K562 (cell line): ENCODE data around the gene TOM1L1. TPM values are rescaled to one million over a fixed set of nuclear protein-coding genes. Genes with fewer than 3 reads are reported as not detected.

Experiments used
- BMI1 ChIP-seq: fragments of 150-350 bp; IDR thresholded peaks from 2 replicates; pipeline ENCODE4 v1.6.1; 2014; ENCODE audit warnings: low read length
- CBX5 ChIP-seq: IDR thresholded peaks from 2 replicates; pipeline ENCODE4 v1.6.1; 2014; ENCODE audit warnings: low read depth, borderline replicate concordance
- CREB3 ChIP-seq: fragments of 450-650 bp; conservative IDR thresholded peaks from 2 replicates; pipeline ENCODE4 v1.6.1; 2016; ENCODE audit warnings: missing genetic modification characterization, low read depth, mild to moderate bottlenecking, missing compliant biosample characterization, moderate library complexity
- E2F4 ChIP-seq: sonication (generic); formaldehyde crosslinking; IDR thresholded peaks from 2 replicates; pipeline ENCODE4 v1.8.0; 2022; ENCODE audit warnings: mild to moderate bottlenecking, low read depth, missing genetic modification reagents
- FOSL1 ChIP-seq: fragments of 200-800 bp; sonication (Bioruptor generic); conservative IDR thresholded peaks from 2 replicates; pipeline ENCODE4 v1.6.1; 2016; ENCODE audit warnings: missing genetic modification characterization, missing compliant biosample characterization
- JUN ChIP-seq, 2 experiments: sonication (generic) in 1 of 2; formaldehyde crosslinking in 1 of 2; IDR thresholded peaks; 2 replicates each; pipeline versions ENCODE4 v1.6.1 to v1.8.0; 2012 to 2022; ENCODE audit warnings: borderline replicate concordance in 2 of 2, mild to moderate bottlenecking in 2 of 2, improper control_type of control experiment in 1 of 2, low read depth in 1 of 2, low read length in 1 of 2, missing genetic modification reagents in 1 of 2
- MAZ ChIP-seq, 2 experiments: fragments of 450-650 bp in 1 of 2; sonication (generic) in 1 of 2; formaldehyde crosslinking; IDR thresholded peaks in 1 of 2; conservative IDR thresholded peaks in 1 of 2; 2 replicates each; pipeline versions ENCODE4 v1.4.0 to v1.5.0; 2020; ENCODE audit warnings: mild to moderate bottlenecking in 1 of 2, missing genetic modification reagents in 1 of 2
- MCM5 ChIP-seq: fragments of 450-650 bp; IDR thresholded peaks from 2 replicates; pipeline ENCODE4 v1.6.1; 2016; ENCODE audit warnings: low read depth
- NCOR1 ChIP-seq: fragments of 450-650 bp; IDR thresholded peaks from 2 replicates; pipeline ENCODE4 v1.6.1; 2016; ENCODE audit warnings: mild to moderate bottlenecking, moderate library complexity
- PKNOX1 ChIP-seq: fragments of 450-650 bp; IDR thresholded peaks from 2 replicates; pipeline ENCODE4 v1.6.1; 2016
- POLR2AphosphoS5 ChIP-seq: IDR thresholded peaks from 2 replicates; pipeline ENCODE4 v1.6.1; 2011; ENCODE audit warnings: mild to moderate bottlenecking, low read depth, low read length, moderate library complexity; ENCODE audit not compliant: control insufficient read depth, insufficient read depth
- POLR3A ChIP-seq: IDR thresholded peaks from 2 replicates; pipeline ENCODE4 v1.6.1; 2011; ENCODE audit warnings: borderline replicate concordance, mild to moderate bottlenecking, moderate library complexity; ENCODE audit not compliant: insufficient read length, insufficient read depth; ENCODE audit errors: extremely low read depth
- PPARD ChIP-seq: fragments of 250-450 bp; sonication (Bioruptor Pico); IDR thresholded peaks from 2 replicates; pipeline ENCODE4 v1.8.0; 2022; ENCODE audit warnings: inconsistent platforms, mild to moderate bottlenecking, moderate library complexity
- SMC3 ChIP-seq: conservative IDR thresholded peaks from 2 replicates; pipeline ENCODE4 v1.6.1; 2011; ENCODE audit warnings: low read depth, low read length, improper control_type of control experiment; ENCODE audit not compliant: insufficient read depth
- USF1 ChIP-seq: sonication (generic); formaldehyde crosslinking; IDR thresholded peaks from 2 replicates; pipeline ENCODE4 v1.9.0; 2022; ENCODE audit warnings: mild to moderate bottlenecking, missing genetic modification reagents
- ZBTB34 ChIP-seq: fragments of 250-450 bp; sonication (Bioruptor Pico); IDR thresholded peaks from 2 replicates; pipeline ENCODE4 v1.8.0; 2021; ENCODE audit warnings: mild to moderate bottlenecking, moderate library complexity
- ZFP1 ChIP-seq: fragments of 450-650 bp; formaldehyde crosslinking; IDR thresholded peaks from 2 replicates; pipeline ENCODE4 v1.4.0; 2020; ENCODE audit warnings: mild to moderate bottlenecking, mixed read lengths
- ZFPM2 ChIP-seq: fragments of 250-450 bp; sonication (Bioruptor Pico); IDR thresholded peaks from 2 replicates; pipeline ENCODE4 v1.5.1; 2022; ENCODE audit warnings: mild to moderate bottlenecking
- ZNF57 ChIP-seq: fragments of 450-650 bp; formaldehyde crosslinking; IDR thresholded peaks from 2 replicates; pipeline ENCODE4 v1.4.0; 2020; ENCODE audit warnings: mild to moderate bottlenecking, moderate library complexity
- polyA plus RNA-seq, 8 experiments: library from polyadenylated mRNA; depleted of rRNA in 4 of 8; stranded (reverse) in 5 of 8; unstranded in 3 of 8; fragments of >200 nt; fragmentation: Nextera tagmentation in 2 of 8; fragmentation: Illumina TruSeq in 1 of 8; extraction: Ambion mirVana in 2 of 8; extraction: Trizol in 1 of 8; gene quantifications; 2 replicates each; pipeline versions ENCODE4 v1.2.1 to v1.2.3, GENCODE V29; 2011 to 2014; ENCODE audit warnings: inconsistent platforms in 1 of 8, missing spikeins in 1 of 8
- total RNA-seq, 7 experiments: library from RNA; depleted of rRNA in 6 of 7; stranded (reverse); fragments of >200 nt in 6 of 7; fragmentation: Illumina TruSeq in 2 of 7; extraction: Trizol in 2 of 7; gene quantifications; 2 replicates each; pipeline versions ENCODE4 v1.2.1 to v1.2.3, GENCODE V29; 2011 to 2021; ENCODE audit warnings: low replicate concordance in 1 of 7

TOM1L1 gene
- total and polyA plus RNA-seq, 9 of the 15 experiments (the other 6 are each of a cell fraction or from before 2014, with no cell fraction given): 21.3 to 74.3 (median 31.0) TPM

GRCh38 chr17:54891176-54891821 lies 9.4 kb upstream of the TOM1L1 start (continued):
- TF ChIP-seq E2F4 (CRISPR knock-in tag): no peak
- no peak for TF ChIP-seq POLR3A
- no peak for TF ChIP-seq ZNF57
- TF ChIP-seq CREB3 (tag): no peak
- 0 out of 4 replicates have a peak, but pooled peaks of 1 of the 2 experiments have one; percentile 45 for TF ChIP-seq MAZ (CRISPR knock-in tag; conservative IDR thresholded peaks at IDR 0.05 in 1 of 2, IDR thresholded peaks at IDR 0.05 in 1 of 2)
- no peak for TF ChIP-seq POLR2AphosphoS5
- TF ChIP-seq CBX5: no peak
- TF ChIP-seq PPARD: no peak
- TF ChIP-seq BMI1: no peak
- TF ChIP-seq NCOR1: no peak
- no peak for TF ChIP-seq ZFP1 (CRISPR knock-in tag)
- TF ChIP-seq PKNOX1: peak; percentile 19; the same call in 1 of the 2 replicates
- TF ChIP-seq MCM5: no peak
- no peak for TF ChIP-seq USF1 (CRISPR knock-in tag)
- no peak for TF ChIP-seq ZBTB34 (CRISPR knock-in tag)
- TF ChIP-seq SMC3: peak; percentile 71
- TF ChIP-seq ZFPM2 (CRISPR knock-in tag): no peak
- TF ChIP-seq JUN (IDR thresholded peaks at IDR 0.05; ENCODE audit: borderline replicate concordance, low read depth, low read length): peak; percentile 46; the same call in 1 of the 2 replicates
- no peak for TF ChIP-seq JUN (CRISPR knock-in tag; IDR thresholded peaks at IDR 0.05; ENCODE audit: borderline replicate concordance)
- TF ChIP-seq FOSL1 (tag): peak; percentile 75
